Glutamatergic neuron (in vitro differentiated cells): ENCODE measurements around the gene SENP6. TPM values are rescaled to one million over a fixed set of nuclear protein-coding genes. Genes with fewer than 3 reads are reported as not detected.
"Not testable (repeated sequence)": the region's sequence is repeated elsewhere in the genome, so short reads cannot be mapped to it uniquely, and the experiment has no call there.

Source experiments
- DNase-seq: peaks from one replicate; pipeline ENCODE4 v3.0.0; 2022
- H3K27ac Mint-ChIP-seq: one replicate; pipeline ENCODE4 v1.8.0; 2020; ENCODE audit warnings: mild to moderate bottlenecking, mixed read lengths, inconsistent platforms; ENCODE audit not compliant: unreplicated experiment
- H3K27me3 Mint-ChIP-seq: one replicate; pipeline ENCODE4 v1.8.0; 2020; ENCODE audit warnings: mild to moderate bottlenecking, moderate library complexity, mixed read lengths, inconsistent platforms; ENCODE audit not compliant: unreplicated experiment
- H3K36me3 Mint-ChIP-seq: one replicate; pipeline ENCODE4 v1.8.0; 2020; ENCODE audit warnings: mild to moderate bottlenecking, mixed read lengths, inconsistent platforms; ENCODE audit not compliant: unreplicated experiment
- H3K4me1 Mint-ChIP-seq: one replicate; pipeline ENCODE4 v1.8.0; 2020; ENCODE audit warnings: mild to moderate bottlenecking, low read depth, mixed read lengths, inconsistent platforms; ENCODE audit not compliant: unreplicated experiment
- H3K4me3 Mint-ChIP-seq: one replicate; pipeline ENCODE4 v1.8.0; 2020; ENCODE audit warnings: mild to moderate bottlenecking, mixed read lengths, inconsistent platforms; ENCODE audit not compliant: unreplicated experiment
- H3K9me3 Mint-ChIP-seq: one replicate; pipeline ENCODE4 v1.8.0; 2020; ENCODE audit warnings: mild to moderate bottlenecking, moderate library complexity, mixed read lengths, inconsistent platforms; ENCODE audit not compliant: unreplicated experiment
- total RNA-seq: library from RNA; stranded (reverse); fragmentation: NEBNext Ultra II Directional; extraction: Animal tissue kit (Norgen Biotek cat#: 25700); gene quantifications from one replicate; pipeline ENCODE4 v1.2.1, GENCODE V29; 2021; ENCODE audit not compliant: unreplicated experiment
- TF ChIP-seq, protein P1 (sequence below): fragments of 200-600 bp; sonication (generic); IDR thresholded peaks from one replicate; pipeline ENCODE4 v1.5.0; 2021; ENCODE audit not compliant: partially characterized antibody, unreplicated experiment

SENP6 gene
- total RNA-seq, 1 donor from 2014 or later = 113 TPM

GRCh38 chr6:75581231-75581630 is 20.4 kb upstream of the SENP6 start:
- TF ChIP-seq, protein P1, sequence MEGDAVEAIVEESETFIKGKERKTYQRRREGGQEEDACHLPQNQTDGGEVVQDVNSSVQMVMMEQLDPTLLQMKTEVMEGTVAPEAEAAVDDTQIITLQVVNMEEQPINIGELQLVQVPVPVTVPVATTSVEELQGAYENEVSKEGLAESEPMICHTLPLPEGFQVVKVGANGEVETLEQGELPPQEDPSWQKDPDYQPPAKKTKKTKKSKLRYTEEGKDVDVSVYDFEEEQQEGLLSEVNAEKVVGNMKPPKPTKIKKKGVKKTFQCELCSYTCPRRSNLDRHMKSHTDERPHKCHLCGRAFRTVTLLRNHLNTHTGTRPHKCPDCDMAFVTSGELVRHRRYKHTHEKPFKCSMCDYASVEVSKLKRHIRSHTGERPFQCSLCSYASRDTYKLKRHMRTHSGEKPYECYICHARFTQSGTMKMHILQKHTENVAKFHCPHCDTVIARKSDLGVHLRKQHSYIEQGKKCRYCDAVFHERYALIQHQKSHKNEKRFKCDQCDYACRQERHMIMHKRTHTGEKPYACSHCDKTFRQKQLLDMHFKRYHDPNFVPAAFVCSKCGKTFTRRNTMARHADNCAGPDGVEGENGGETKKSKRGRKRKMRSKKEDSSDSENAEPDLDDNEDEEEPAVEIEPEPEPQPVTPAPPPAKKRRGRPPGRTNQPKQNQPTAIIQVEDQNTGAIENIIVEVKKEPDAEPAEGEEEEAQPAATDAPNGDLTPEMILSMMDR = no peak
- no peak for DNase-seq
- H3K27me3 Mint-ChIP-seq = no peaks in the 10 kb centered on the region
- H3K4me1 Mint-ChIP-seq = no peaks in the 10 kb centered on the region
- no peak overlapping the region for H3K27ac Mint-ChIP-seq
- no peaks in the 10 kb centered on the region for H3K9me3 Mint-ChIP-seq
- peaks cover 5% of the 10 kb centered on the region for H3K36me3 Mint-ChIP-seq
- no peak overlapping the region for H3K4me3 Mint-ChIP-seq

DNA sequence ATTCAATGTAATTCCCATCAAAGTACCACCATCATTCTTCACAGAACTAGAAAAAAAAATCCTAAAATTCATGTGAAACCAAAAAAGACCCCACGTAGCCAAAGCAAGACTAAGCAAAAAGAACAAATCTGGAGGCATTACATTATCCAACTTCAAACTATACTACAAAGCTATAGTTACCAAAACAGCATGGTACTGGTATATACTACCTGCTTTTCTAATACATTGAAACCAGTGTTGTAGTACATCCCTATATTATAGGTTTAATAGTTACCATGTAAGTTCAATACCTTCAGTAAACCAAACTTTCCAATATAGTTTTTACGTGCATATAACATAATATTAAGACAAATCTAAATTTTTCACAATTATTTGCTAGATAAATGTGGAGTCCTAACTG is 17.1 kb upstream of the SENP6 start:
- peak overlapping the region; percentile 39 for H3K27ac Mint-ChIP-seq
- not testable (repeated sequence) for H3K4me1 Mint-ChIP-seq, H3K9me3 Mint-ChIP-seq, DNase-seq, H3K36me3 Mint-ChIP-seq, H3K27me3 Mint-ChIP-seq, H3K4me3 Mint-ChIP-seq

DNA sequence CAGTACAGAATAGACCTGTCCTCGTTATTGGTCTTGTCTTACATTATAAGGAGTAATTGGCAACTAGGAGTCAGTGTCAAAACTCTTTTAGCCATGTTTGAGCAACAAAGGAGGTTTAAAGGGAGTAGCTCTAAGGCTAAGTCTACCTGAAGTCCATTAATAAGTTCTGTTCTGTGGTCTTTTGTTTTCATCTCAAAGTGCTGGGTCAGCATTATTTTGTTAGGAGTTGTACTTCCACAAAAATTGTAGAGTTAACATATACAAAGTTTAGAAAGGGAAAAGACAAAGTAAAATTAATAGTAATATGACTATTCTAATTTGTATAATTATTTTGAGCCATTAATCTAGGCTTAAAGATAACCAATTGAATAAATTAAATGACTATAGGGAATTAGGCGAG is 12.7 kb upstream of the SENP6 start:
- Mint-ChIP-seq H3K4me1 (no peaks in the 10 kb centered on the region), H3K4me3 (no peak overlapping the region), H3K27ac (no peak overlapping the region), H3K9me3 (no peaks in the 10 kb centered on the region), H3K27me3 (no peaks in the 10 kb centered on the region), H3K36me3 (peaks cover 5% of the 10 kb centered on the region)
- TF ChIP-seq, protein P1 = no peak
- DNase-seq = no peak

DNA sequence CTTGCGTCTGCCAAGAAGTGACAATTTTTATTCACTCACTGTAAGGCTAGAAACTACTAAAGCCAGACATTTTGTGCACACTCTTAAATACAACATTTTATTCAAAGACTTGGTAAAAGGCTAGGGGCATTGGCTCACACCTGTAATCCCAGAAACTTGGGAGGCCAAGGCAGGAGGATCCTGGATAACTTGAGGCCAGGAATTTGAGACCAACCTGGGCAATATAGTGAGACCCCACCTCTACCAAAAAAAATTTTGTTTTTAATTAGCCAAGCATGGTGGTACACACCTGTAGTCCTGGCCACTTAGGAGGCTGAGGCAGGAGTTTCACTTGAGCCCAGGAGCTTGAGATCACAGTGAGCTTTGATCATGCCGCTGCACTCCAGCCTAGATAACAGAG is 11.3 kb upstream of the SENP6 start:
- no peaks in the 10 kb centered on the region for H3K9me3 Mint-ChIP-seq
- H3K4me3 Mint-ChIP-seq = no peak overlapping the region
- no peak overlapping the region for H3K27ac Mint-ChIP-seq
- no peaks in the 10 kb centered on the region for H3K4me1 Mint-ChIP-seq
- TF ChIP-seq, protein P1 = no peak
- no peaks in the 10 kb centered on the region for H3K36me3 Mint-ChIP-seq
- DNase-seq = no peak
- no peaks in the 10 kb centered on the region for H3K27me3 Mint-ChIP-seq

GRCh38 chr6:75596380-75596779 is 5.3 kb upstream of the SENP6 start:
- DNase-seq, H3K4me1 Mint-ChIP-seq, H3K27me3 Mint-ChIP-seq, H3K4me3 Mint-ChIP-seq, H3K36me3 Mint-ChIP-seq, H3K27ac Mint-ChIP-seq, H3K9me3 Mint-ChIP-seq: not testable (repeated sequence)

DNA sequence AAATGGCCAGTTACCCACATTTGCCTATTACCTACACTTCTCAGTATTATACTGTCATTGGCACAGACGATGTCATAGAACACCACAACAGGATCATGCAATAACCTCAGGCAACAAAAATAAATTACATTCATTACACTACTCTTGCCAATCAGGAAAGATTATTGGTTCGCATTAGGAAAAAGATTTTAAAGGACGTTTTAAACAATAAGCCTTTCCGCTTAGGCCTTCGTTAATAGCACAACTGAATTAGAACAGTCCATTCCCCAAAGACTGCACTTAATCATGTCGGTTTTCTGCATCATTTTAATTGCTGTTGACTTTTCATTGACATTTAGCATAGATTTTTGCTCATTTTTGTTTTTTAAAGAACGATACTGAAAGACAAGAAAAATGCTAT is 912 bp upstream of the SENP6 start:
- TF ChIP-seq, protein P1 = no peak
- H3K27me3 Mint-ChIP-seq = peaks cover 5% of the 10 kb centered on the region
- peaks cover 17% of the 10 kb centered on the region for H3K4me1 Mint-ChIP-seq
- H3K27ac Mint-ChIP-seq = peak overlapping the region; percentile 69
- peak overlapping the region; percentile 83 for H3K4me3 Mint-ChIP-seq
- no peak for DNase-seq
- peaks cover 6% of the 10 kb centered on the region for H3K9me3 Mint-ChIP-seq
- no peaks in the 10 kb centered on the region for H3K36me3 Mint-ChIP-seq
